Hepatocyte (in vitro differentiated cells): ENCODE results near the gene RBBP7.

ENCODE experiments used
- EZH2 ChIP-seq: fragments of 200-600 bp; sonication (generic); IDR thresholded peaks from 2 replicates; pipeline ENCODE4 v1.6.1; 2016; ENCODE audit warnings: antibody characterized with exemption, mild to moderate bottlenecking, borderline replicate concordance
- EZH2phosphoT487 ChIP-seq: fragments of 200-600 bp; sonication (generic); IDR thresholded peaks from one replicate; pipeline ENCODE4 v1.6.1; 2018; ENCODE audit warnings: antibody characterized with exemption, mild to moderate bottlenecking, low read depth, moderate library complexity; ENCODE audit not compliant: unreplicated experiment, severe bottlenecking
- TF ChIP-seq, protein P1 (sequence below): fragments of 200-600 bp; sonication (generic); IDR thresholded peaks from 2 replicates; pipeline ENCODE4 v1.5.1; 2016; ENCODE audit warnings: antibody characterized with exemption, mild to moderate bottlenecking; ENCODE audit not compliant: poor library complexity

DNA sequence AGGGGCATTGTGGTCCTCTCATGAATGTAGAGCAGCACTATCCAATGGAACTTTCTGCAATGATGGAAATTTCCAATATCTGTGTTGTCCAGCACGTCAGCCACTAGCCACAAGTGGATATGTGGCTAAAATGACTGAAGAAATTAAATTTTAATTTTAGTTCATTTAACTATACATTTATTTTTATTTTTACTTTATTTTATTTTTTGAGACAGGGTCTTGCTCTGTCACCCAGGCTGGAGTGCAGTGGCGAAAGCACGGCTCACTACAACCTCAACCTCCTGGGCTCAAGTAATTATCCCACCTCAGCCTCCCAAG lies 13.3 kb upstream of the RBBP7 start:
- TF ChIP-seq, protein P1, sequence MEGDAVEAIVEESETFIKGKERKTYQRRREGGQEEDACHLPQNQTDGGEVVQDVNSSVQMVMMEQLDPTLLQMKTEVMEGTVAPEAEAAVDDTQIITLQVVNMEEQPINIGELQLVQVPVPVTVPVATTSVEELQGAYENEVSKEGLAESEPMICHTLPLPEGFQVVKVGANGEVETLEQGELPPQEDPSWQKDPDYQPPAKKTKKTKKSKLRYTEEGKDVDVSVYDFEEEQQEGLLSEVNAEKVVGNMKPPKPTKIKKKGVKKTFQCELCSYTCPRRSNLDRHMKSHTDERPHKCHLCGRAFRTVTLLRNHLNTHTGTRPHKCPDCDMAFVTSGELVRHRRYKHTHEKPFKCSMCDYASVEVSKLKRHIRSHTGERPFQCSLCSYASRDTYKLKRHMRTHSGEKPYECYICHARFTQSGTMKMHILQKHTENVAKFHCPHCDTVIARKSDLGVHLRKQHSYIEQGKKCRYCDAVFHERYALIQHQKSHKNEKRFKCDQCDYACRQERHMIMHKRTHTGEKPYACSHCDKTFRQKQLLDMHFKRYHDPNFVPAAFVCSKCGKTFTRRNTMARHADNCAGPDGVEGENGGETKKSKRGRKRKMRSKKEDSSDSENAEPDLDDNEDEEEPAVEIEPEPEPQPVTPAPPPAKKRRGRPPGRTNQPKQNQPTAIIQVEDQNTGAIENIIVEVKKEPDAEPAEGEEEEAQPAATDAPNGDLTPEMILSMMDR: no peak
- TF ChIP-seq EZH2 (no peak), EZH2phosphoT487 (no peak)
